Measurements from ENCODE around the gene DMAP1.

Gene DMAP1

DNA sequence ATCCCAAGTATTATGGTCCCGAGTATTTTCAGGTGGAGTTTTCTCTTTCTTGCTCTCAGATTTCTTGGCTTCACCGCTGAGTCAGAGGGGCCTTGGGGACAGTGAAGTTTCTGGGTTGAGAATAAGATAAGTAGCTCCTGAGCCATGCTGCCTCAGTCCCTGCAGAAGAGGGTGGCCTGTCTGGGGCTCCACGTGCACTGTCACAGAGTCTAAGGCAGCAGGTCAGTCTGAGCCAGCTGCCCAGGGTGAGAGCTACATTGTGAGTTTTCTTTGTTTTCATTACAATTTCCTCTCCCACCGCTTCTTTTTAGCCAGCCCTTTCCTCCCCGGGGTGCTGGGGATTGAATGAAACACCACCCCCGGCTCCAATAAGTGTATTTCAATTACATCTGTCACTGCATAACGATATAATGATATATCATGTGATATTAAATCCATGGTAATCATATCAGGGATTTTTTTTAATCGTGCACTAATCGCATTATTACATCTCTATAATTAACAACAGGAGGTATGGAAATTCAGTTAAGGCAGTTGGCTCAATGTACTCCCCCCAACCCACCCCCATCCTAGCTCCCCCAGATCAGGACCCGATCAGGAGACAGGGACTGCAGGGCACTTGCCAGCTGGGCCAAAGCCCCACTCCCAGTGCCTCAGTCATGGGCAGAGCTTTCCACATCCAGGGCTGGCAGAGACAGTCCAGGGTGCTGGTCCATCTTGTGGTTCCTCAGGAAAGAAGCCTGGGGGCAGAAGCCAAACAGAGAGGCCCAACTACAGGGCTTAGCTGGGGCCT, 43.7 kb downstream of the DMAP1 start:
- DNase-seq = no peak

DNA sequence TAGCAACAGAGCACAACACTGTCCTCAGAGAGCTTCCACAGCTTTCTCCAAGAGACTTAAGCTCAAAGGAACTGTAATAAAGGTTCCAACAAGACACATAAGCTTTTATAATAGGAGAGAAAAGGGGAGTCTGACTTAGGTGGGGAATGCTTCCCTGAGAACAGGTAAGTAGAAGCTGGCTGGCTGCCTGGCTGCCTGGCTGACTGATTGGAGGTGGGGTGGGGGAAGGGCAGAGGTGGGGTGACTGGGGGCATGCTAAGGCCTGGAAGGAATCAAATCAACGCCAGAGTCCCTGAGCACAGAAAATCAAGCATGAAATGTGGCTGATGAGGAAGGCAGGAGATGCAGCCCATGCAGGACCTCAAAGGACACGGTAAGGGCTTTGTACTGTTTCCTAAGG, 45.8 kb downstream of the DMAP1 start:
- DNase-seq = no peak

DNA sequence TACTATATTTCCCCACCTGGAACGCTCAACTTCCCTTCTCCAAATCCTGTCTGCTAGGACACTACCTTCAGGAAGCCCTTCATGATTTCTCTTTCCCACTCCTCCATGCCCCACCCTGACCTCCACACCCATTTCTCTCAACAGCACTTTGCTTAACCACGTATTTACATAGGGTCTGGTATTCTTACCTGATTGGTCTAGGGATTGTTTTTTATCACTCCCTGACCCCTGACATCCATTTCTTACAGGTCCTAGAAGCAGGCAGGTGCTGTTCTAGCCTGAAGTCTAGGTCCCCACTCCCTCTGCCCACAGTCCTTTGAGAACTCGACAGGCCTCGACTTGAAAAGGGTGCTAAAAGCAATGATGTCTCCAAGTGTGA, 47.5 kb downstream of the DMAP1 start:
- DNase-seq = no peak

DNA sequence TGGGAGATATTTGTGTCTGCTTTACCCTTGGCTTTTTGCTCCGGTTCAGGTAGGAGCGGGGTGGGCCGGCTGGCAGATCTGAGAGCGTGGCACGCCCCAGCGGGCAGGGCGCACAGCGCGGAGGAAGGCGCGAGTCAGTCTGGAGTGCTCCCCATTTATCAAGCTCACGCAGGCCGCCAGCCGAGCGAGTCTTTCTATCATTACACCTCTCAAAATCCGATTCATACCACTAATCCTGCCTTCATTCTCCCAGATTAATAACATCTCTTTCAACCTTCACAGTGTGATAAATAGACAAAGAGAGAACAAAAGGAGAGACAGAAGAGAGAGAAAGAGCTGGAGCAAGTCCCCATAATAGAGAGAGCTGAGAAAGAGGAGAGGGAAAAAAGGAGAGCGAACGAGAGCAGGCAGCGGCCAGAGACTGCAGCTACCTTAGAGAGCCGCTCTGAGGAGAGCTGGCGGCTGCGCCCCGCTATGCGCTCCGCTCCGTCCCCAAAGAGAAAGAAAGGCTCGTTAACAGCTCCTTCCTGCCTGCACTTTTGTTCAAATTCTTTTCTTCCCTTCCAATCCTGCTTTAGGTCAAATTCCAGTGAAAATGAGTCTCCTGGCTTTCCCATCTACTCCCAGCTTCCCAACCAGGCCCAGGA, 48.0 kb downstream of the DMAP1 start:
- no peak for DNase-seq

DNA sequence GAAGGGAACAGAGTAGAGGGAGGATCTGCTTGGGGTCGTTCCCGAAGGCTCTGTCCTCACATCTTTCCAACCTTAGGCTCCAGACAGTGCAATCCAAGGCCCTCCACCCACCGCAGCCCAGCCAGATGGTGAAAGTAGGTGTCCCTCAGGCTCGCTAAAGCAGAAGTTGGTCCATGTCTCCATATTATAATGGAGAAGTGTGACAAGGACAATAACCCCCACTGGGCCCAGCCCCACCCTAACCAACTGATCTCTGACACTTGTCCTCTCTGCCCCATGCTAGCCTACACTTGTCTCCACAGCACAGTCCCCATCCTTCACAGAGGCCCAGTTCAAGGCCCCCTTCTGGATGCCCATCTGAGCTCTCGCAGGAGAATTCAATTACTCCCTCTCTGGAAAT, 48.7 kb downstream of the DMAP1 start:
- no peak for DNase-seq

DNA sequence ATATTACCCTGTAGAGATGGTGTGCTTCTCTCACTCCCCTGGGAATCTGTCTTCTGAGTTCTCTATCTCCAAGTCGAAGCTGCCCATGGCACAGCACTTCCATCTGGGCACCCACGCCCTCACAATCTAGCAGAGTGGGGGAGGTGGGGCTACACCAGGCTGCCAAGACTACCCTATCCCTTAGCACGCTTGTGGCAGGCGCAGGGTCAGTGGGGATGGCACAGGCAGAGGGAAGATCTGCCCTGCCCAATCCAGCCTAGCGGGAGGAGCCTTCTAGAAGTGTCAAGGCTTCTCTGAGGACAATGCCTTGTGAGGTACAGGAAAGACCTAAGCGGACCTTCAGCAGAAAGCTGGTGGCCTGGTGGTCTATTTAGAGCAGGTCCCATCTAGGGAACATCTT, 49.1 kb downstream of the DMAP1 start:
- no peak for DNase-seq

DNA sequence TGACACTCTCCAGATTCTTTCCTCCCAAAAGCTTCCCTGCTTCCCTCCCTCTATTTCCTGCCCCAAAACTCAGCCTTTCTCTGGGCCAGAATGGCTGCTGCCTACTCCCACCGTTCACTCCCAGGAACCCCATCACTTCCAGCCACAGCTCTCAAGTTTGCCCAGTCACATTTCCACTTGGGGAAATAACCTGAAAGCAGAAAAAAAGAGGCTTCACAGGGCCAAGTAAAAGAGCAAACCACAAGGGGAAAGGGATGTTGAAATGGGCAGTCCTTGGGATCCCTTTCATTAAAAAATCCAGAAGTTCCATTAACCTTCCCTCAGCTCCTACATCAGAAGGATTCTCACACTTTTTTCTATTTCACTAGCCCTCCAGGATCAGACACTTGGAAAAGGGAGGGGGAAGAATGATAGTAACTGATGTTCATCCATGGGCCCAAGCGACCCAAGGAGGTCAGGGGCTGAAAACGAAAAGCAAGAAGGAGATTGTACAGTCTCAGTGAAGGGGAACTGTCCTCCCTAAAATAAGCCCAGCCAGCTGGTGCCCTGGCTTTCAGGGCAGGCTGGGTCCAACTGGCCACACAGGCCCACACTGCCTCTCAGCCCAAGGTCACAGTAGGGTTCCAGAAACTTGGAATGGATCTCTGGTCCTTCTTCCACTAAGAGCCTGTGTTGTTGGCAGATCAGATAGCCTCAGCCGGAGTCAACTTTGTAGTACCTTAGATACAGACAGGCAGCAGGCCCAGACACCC, 49.7 kb downstream of the DMAP1 start:
- no peak for DNase-seq

DNA sequence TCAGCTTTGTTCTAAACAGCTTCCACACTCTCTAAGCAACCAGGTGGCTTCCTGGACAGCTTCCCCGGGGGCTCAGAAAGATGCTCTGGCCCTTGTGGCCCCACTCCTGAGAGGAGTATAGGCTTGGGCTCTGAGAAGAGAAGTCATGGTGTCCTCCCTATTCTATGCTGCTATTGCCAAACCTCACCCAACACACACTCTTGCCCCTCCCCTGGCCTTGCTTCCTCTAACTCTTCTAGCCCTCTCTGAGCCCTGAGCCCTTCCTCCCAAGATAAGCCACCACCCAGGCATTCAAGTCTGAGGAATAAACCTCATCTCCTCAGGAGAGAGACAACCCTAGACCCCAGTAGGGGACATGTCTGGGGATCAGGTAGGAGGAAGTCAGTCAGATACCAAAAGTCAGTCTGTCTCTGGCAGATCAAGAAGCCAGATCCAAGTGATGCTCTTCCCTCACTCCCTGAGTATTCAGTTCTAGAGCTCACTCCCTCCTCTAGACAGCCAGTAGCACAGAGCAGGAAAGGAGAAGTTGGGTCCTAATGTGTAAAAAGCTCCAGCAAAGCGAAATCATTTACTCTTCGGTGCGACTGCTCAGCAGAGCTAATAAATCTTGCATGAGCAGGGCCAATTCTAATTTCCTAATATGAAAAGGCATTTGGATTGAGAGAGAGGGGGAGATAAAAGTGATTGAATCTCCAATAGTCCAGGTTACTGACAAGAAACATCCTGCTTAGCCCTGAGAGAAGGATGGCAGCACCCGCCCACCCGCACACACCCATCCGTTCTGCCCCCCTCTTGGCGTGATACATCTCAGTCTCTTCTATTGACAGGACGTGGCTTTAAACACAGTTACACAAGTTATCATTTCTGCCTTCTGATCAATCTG, 50.5 kb downstream of the DMAP1 start:
- DNase-seq = no peak

DNA sequence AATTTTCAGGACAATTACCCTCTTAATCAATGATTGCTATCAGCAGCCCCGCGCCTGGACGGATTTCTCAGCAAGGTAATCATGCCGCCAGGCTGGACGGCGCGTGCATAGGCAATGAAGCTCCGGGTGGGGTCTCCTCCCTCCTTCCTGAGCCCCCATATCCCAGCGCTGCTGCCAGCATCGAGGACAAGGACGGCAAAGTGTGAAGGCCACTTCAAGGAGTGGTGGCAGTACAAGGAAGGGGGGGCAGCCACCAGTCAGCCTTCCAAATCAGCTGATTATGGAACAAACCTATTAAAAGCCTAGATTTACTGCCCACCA, 51.1 kb downstream of the DMAP1 start:
- no peak for DNase-seq

DNA sequence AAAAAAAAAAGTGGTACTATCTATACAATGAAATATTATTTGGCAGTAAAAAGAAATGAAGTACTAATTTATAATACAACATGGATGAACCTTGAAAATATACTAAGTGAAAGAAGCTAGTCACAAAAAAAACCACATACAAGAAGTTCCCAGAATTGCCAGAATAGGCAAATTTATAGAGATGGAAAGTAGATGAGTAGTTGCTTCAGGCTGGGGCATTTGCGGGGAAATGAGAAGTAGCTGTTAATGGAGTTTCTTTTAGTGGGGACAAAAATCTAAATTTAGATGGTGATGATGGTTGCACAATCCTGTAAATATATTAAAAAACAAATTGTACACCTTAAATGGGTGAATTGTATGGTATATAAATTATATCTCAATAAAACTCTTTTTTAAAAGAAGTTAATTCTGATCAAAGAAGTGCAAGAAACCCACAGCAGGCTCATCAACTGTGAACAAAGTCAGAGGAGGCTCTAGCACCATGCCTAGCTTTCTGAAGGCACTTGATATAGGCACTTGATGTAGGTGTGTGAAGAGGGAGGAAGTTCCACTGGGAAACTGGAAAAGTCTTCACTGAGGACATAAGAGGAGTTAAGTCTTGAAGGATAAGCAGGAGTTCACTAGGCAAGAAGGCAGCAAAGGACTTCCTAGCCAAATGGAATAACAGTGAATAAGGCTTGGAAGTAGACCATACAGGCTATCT, 52.5 kb downstream of the DMAP1 start:
- no peak for DNase-seq

DNA sequence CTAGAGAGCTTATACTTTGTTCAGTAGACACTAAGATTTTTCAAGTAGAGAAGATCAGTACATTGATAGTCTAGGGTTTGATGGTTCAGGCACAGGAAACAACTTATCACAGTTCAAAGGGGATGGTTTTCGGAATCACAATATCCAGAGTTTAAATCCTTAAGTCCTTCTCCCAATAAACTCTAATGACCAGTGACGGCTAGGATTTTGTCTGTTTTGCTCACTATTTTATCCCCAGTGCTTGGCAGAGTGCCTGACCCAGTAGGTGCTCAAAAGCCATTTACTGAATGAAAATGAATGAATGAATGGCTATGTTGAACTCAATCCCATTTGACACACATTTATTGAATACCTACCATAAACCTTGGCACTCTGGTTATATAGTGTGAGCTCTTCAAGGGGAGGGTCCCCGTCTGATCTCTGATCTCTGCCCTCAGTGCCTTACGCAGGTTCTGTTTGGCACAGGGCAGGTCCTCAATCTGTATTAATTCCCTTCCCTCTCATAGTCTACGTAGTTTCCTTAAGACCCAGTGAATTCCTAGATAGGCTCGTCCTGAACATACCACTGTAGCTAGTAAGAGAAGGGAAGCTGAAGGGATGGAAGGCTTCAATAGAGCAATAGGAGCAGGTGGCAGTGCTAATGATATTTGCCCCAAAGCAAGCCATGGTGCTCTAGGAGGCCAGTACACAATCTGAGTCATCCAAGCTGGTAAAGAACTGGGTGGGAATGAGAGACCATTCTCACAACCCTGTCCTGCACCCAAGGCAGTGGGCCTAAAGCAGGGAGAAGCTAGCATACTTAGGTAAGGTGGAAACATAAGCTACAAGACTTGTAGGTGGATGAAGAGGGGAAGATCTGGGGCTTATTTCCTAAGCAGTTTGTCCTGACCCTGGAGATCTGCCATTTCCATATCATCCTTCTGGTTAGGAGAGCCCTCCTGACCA, 53.4 kb downstream of the DMAP1 start:
- DNase-seq = no peak

DNA sequence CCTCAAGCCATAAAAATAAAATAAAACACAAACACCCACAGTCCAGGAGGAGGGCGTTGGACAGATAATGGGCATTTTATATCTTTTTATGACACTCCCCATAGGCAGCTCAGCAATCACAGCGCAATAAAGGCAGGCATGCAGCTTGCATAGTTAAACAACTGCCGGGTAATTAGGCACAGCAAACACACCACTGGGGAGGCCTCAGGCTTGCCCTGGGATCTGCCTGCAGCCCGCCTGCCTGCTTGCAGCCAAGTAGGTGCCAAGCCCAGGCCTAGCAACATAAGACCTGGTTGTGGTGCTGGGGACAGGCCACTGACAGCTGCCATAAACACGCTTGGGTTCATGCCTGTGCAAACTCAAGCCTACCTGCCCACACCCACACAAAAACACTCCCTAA, 54.2 kb downstream of the DMAP1 start:
- no peak for DNase-seq

DNA sequence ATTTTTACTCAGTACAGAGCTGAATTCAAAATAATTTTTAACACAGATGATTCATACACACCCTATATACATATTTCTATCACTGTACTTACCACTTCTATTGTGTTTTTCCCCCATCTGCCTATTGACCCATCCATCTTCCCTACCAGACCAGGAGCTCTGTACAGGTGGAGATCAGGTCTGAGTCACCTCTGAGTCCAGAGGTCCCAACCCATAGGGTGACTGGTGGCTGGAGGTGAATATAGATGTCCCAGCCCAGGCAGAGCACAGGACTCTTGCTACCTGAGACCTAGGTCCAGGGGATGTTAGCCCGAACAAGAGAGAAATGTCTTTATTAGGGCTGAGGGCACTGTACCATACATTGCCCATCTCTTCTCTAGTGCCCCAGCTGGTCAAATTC, 54.8 kb downstream of the DMAP1 start:
- no peak for DNase-seq
